Neural cell (in vitro differentiated cells): ENCODE results near the gene SH3BP4. TPM values are rescaled to one million over a fixed set of nuclear protein-coding genes. Genes with fewer than 3 reads are reported as not detected.

ENCODE experiments used
- H2AFZ ChIP-seq: fragments of 200-600, 300-800 bp; sonication (generic), shearing (Covaris generic); 2 replicates; pipeline ENCODE4 v1.6.0; 2014; ENCODE audit warnings: low read depth, mild to moderate bottlenecking, antibody characterized with exemption, low read length, moderate library complexity
- H3F3A ChIP-seq: fragments of 200-600 bp; shearing (Covaris generic); 2 replicates; pipeline ENCODE4 v1.6.1; 2016; ENCODE audit warnings: mild to moderate bottlenecking, moderate library complexity, mixed read lengths, antibody characterized with exemption, low read length; ENCODE audit not compliant: insufficient read depth, poor library complexity, severe bottlenecking
- H3K27ac ChIP-seq: fragments of 200-600, 300-800 bp; sonication (generic), shearing (Covaris generic); 2 replicates; pipeline ENCODE4 v1.5.1; 2014; ENCODE audit warnings: mild to moderate bottlenecking, low read length, moderate library complexity
- H3K27me3 ChIP-seq: fragments of 300-800, 200-600 bp; sonication (generic), shearing (Covaris generic); 2 replicates; pipeline ENCODE4 v1.6.0; 2014; ENCODE audit warnings: mild to moderate bottlenecking, low read depth, low read length, moderate library complexity; ENCODE audit not compliant: insufficient read depth
- H3K36me3 ChIP-seq: fragments of 300-800, 200-600 bp; sonication (generic), shearing (Covaris generic); 2 replicates; pipeline ENCODE4 v1.5.1; 2014; ENCODE audit warnings: mild to moderate bottlenecking, antibody characterized with exemption, low read length, moderate library complexity; ENCODE audit not compliant: insufficient read depth
- H3K4me2 ChIP-seq: fragments of 300-800, 200-600 bp; sonication (generic), shearing (Covaris generic); 2 replicates; pipeline ENCODE4 v1.6.0; 2014; ENCODE audit warnings: mild to moderate bottlenecking, low read length
- H3K4me3 ChIP-seq: fragments of 300-800, 200-600 bp; sonication (generic), shearing (Covaris generic); 2 replicates; pipeline ENCODE4 v1.5.1; 2014; ENCODE audit warnings: mild to moderate bottlenecking, low read length, moderate library complexity
- H3K79me2 ChIP-seq: fragments of 200-600 bp; shearing (Covaris generic); replicated peaks from 2 replicates; pipeline ENCODE4 v1.6.0; 2014; ENCODE audit warnings: mild to moderate bottlenecking, low read length, moderate library complexity; ENCODE audit not compliant: insufficient read depth
- H3K9ac ChIP-seq: fragments of 300-800, 200-600 bp; sonication (generic), shearing (Covaris generic); 2 replicates; pipeline ENCODE4 v1.6.1; 2016; ENCODE audit warnings: mild to moderate bottlenecking, low read length, mixed read lengths
- H3K9me2 ChIP-seq: fragments of 200-600 bp; shearing (Covaris generic); 2 replicates; pipeline ENCODE4 v1.6.1; 2016; ENCODE audit warnings: mild to moderate bottlenecking, low read length, mixed read lengths; ENCODE audit not compliant: insufficient read depth
- H3K9me3 ChIP-seq: fragments of 200-600, 300-800 bp; sonication (generic), shearing (Covaris generic); 2 replicates; pipeline ENCODE4 v1.6.1; 2016; ENCODE audit warnings: mild to moderate bottlenecking, mixed run types, low read length, moderate library complexity, mixed read lengths
- H4K20me1 ChIP-seq: fragments of 200-600 bp; shearing (Covaris generic); 2 replicates; pipeline ENCODE4 v1.6.1; 2016; ENCODE audit warnings: mild to moderate bottlenecking, mixed run types; ENCODE audit not compliant: insufficient read depth
- CTCF ChIP-seq: fragments of 450-650 bp; IDR thresholded peaks from 2 replicates; pipeline ENCODE4 v1.5.1; 2014; ENCODE audit warnings: antibody characterized with exemption, mild to moderate bottlenecking, moderate library complexity; ENCODE audit not compliant: poor library complexity, severe bottlenecking
- EP300 ChIP-seq: fragments of 450-650 bp; conservative IDR thresholded peaks from 2 replicates; pipeline ENCODE4 v1.6.1; 2014; ENCODE audit warnings: antibody characterized with exemption, mild to moderate bottlenecking, moderate library complexity; ENCODE audit not compliant: poor library complexity, severe bottlenecking
- EZH2 ChIP-seq: fragments of 200-600, 300-800 bp; shearing (Covaris generic), sonication (generic); IDR thresholded peaks from 2 replicates; pipeline ENCODE4 v1.6.1; 2014; ENCODE audit warnings: antibody characterized with exemption, low read length, borderline replicate concordance, mild to moderate bottlenecking; ENCODE audit not compliant: insufficient read depth, poor library complexity, severe bottlenecking
- MXI1 ChIP-seq: fragments of 450-650 bp; conservative IDR thresholded peaks from 2 replicates; pipeline ENCODE4 v1.6.1; 2014; ENCODE audit warnings: antibody characterized with exemption, mild to moderate bottlenecking; ENCODE audit not compliant: poor library complexity, severe bottlenecking
- POLR2AphosphoS5 ChIP-seq: IDR thresholded peaks from 2 replicates; pipeline ENCODE4 v1.6.1; 2012
- RAD21 ChIP-seq: fragments of 450-650 bp; conservative IDR thresholded peaks from 2 replicates; pipeline ENCODE4 v1.6.1; 2014; ENCODE audit warnings: antibody characterized with exemption, mild to moderate bottlenecking, moderate library complexity
- SMC3 ChIP-seq: fragments of 450-650 bp; conservative IDR thresholded peaks from 2 replicates; pipeline ENCODE4 v1.6.1; 2014; ENCODE audit warnings: antibody characterized with exemption, mild to moderate bottlenecking, moderate library complexity; ENCODE audit not compliant: poor library complexity
- TAF1 ChIP-seq: IDR thresholded peaks from 2 replicates; pipeline ENCODE4 v1.6.1; 2012; ENCODE audit warnings: low read depth
- polyA plus RNA-seq: library from polyadenylated mRNA; depleted of rRNA; stranded (reverse); fragments of >200 nt; gene quantifications from 2 replicates; pipeline ENCODE4 v1.2.3, GENCODE V29; 2014
- TF ChIP-seq, protein P1 (sequence below): IDR thresholded peaks from 2 replicates; pipeline ENCODE4 v1.6.1; 2012; ENCODE audit warnings: borderline replicate concordance

Gene SH3BP4
- polyA plus RNA-seq, 1 donor from 2014 or later: 3.3 TPM

DNA sequence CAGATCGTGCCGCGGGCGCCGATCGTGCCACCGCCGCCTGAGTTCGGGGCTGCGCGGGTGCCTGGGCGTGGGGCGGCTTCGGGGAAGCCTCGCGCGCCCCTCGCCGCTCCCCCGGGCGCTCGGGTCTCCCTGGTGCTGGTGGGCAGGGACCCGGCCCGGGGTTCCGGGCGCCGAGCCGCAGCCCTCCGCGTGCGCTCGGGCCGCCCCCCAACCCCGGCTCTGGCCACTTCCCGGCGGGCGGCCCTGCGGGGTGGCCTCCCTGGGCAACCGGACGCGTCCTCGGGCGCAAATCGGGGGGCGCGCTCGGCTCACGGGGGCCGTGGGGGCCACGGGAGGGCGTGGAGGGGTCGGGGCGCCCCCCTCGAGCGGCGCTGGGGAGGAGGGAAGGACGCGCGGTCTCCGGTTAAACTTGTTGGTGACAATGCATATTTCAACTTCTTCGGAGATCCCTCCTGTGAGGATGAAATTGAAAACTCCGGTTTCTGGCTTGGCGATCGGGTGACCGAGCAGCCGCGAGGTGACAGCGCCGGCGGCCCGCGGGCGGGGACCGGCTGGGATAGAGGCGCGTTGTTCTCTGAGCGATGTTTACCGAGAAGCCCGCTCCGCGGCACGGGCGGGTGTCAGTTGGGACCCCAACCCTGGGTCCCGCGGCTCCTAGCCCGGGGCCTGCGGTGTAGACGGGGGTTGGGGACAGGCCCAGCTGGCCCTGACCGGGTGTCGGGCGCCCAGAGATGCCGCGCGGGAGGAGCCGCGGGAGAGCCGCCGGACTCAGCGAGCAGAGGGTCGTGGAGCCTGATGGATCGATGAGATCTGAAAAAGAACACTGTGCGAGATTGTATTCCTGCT lies 676 bp downstream of the SH3BP4 start:
- H3K4me3 ChIP-seq: peak overlapping the region; percentile 90
- peak overlapping the region; percentile 52 for H3K4me2 ChIP-seq
- no peaks in the 10 kb centered on the region for H4K20me1 ChIP-seq
- H3K27me3 ChIP-seq: no peaks in the 10 kb centered on the region
- H2AFZ ChIP-seq: peak overlapping the region; percentile 40
- H3K9me3 ChIP-seq: no peaks in the 10 kb centered on the region
- no peak overlapping the region for H3K27ac ChIP-seq
- no peaks in the 10 kb centered on the region for H3K9me2 ChIP-seq
- peak overlapping the region; percentile 62 for H3K9ac ChIP-seq
- H3K36me3 ChIP-seq: no peaks in the 10 kb centered on the region
- peak; percentile 4 for TF ChIP-seq RAD21
- peak; percentile 12 for TF ChIP-seq SMC3
- no peak for TF ChIP-seq EP300
- no peak for TF ChIP-seq TAF1
- no peak for TF ChIP-seq CTCF
- peak; percentile 46 for TF ChIP-seq MXI1
- TF ChIP-seq EZH2: no peak
- H3K79me2 ChIP-seq: peaks cover 53% of the 10 kb centered on the region
- H3F3A ChIP-seq: no peaks in the 10 kb centered on the region

- TF ChIP-seq EZH2 (no peak), RAD21 (no peak), POLR2AphosphoS5 (no peak), EP300 (no peak), CTCF (no peak), TAF1 (no peak), MXI1 (no peak), SMC3 (no peak)
- TF ChIP-seq, protein P1, sequence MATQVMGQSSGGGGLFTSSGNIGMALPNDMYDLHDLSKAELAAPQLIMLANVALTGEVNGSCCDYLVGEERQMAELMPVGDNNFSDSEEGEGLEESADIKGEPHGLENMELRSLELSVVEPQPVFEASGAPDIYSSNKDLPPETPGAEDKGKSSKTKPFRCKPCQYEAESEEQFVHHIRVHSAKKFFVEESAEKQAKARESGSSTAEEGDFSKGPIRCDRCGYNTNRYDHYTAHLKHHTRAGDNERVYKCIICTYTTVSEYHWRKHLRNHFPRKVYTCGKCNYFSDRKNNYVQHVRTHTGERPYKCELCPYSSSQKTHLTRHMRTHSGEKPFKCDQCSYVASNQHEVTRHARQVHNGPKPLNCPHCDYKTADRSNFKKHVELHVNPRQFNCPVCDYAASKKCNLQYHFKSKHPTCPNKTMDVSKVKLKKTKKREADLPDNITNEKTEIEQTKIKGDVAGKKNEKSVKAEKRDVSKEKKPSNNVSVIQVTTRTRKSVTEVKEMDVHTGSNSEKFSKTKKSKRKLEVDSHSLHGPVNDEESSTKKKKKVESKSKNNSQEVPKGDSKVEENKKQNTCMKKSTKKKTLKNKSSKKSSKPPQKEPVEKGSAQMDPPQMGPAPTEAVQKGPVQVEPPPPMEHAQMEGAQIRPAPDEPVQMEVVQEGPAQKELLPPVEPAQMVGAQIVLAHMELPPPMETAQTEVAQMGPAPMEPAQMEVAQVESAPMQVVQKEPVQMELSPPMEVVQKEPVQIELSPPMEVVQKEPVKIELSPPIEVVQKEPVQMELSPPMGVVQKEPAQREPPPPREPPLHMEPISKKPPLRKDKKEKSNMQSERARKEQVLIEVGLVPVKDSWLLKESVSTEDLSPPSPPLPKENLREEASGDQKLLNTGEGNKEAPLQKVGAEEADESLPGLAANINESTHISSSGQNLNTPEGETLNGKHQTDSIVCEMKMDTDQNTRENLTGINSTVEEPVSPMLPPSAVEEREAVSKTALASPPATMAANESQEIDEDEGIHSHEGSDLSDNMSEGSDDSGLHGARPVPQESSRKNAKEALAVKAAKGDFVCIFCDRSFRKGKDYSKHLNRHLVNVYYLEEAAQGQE: no peak
- Histone ChIP-seq H2AFZ (no peak overlapping the region), H3K9me3 (no peaks in the 10 kb centered on the region), H4K20me1 (no peaks in the 10 kb centered on the region), H3F3A (no peaks in the 10 kb centered on the region), H3K27me3 (no peaks in the 10 kb centered on the region), H3K9me2 (no peaks in the 10 kb centered on the region), H3K27ac (no peak overlapping the region), H3K36me3 (no peaks in the 10 kb centered on the region), H3K9ac (peak overlapping the region; percentile 62), H3K4me3 (peak overlapping the region; percentile 90), H3K79me2 (peaks cover 61% of the 10 kb centered on the region), H3K4me2 (peak overlapping the region; percentile 52)
These were observed 1.6 kb downstream of the SH3BP4 start for GRCh38 chr2:234953116-234954031.
